Activated CD8-positive, alpha-beta memory T cell treated with anti-CD3 and anti-CD28 coated beads, Interleukin-2, amount 10 ng/mL, durations not matched to agents 7 days and 5 days (primary cell): ENCODE data around the gene PPM1D. TPM values are rescaled to one million over a fixed set of nuclear protein-coding genes. Genes with fewer than 3 reads are reported as not detected.
"Not testable (repeated sequence)": the region's sequence is repeated elsewhere in the genome, so short reads cannot be mapped to it uniquely, and the experiment has no call there.

Experiments
- ATAC-seq: fragments of 150-1000 bp; cut with Tn5 transposase; one replicate; pipeline ENCODE4 v1.10.0; 2021; ENCODE audit warnings: moderate library complexity
- CTCF ChIA-PET: fragments of 350-600 bp; sonication (Branson Sonifier 250); formaldehyde crosslinking; loops from one replicate; lab custom pipeline; 2021; ENCODE audit warnings: antibody characterized with exemption; lab: Charles Lee
- DNase-seq: peaks from one replicate; pipeline ENCODE4 v3.0.0-alpha.2; 2020
- H3K27ac Mint-ChIP-seq: one replicate; pipeline ENCODE4 v1.8.0; 2021; ENCODE audit warnings: mild to moderate bottlenecking, mixed read lengths
- H3K27me3 Mint-ChIP-seq: one replicate; pipeline ENCODE4 v1.8.0; 2021; ENCODE audit warnings: mixed read lengths
- H3K36me3 Mint-ChIP-seq: one replicate; pipeline ENCODE4 v1.8.0; 2021; ENCODE audit warnings: mild to moderate bottlenecking, mixed read lengths
- H3K4me1 Mint-ChIP-seq: one replicate; pipeline ENCODE4 v1.8.0; 2021; ENCODE audit warnings: mixed read lengths
- H3K4me3 Mint-ChIP-seq: one replicate; pipeline ENCODE4 v1.8.0; 2021; ENCODE audit warnings: mild to moderate bottlenecking, moderate library complexity, mixed read lengths
- H3K9me3 Mint-ChIP-seq: one replicate; pipeline ENCODE4 v1.8.0; 2022; ENCODE audit warnings: low read depth, mixed read lengths
- total RNA-seq, 2 experiments: library from RNA; stranded (reverse); gene quantifications; one replicate each; pipeline ENCODE4 v1.2.3, GENCODE V29; 2021

PPM1D gene
- total RNA-seq, 2 experiments from 2014 or later = 20.3 to 22.6 TPM

DNA sequence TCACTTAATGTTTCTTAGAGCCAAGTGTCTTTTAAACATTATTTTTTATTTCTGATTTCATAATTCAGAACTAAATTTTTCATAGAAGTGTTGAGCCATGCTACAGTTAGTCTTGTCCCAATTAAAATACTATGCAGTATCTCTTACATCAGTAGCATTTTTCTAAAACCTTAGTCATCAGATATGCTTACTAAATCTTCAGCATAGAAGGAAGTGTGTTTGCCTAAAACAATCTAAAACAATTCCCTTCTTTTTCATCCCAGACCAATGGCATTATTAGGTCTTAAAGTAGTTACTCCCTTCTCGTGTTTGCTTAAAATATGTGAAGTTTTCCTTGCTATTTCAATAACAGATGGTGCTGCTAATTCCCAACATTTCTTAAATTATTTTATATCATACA lies 64.0 kb downstream of the PPM1D start:
- Mint-ChIP-seq H3K4me1 (peaks cover 5% of the 10 kb centered on the region), H3K4me3 (no peak overlapping the region), H3K27ac (no peak overlapping the region), H3K9me3 (no peaks in the 10 kb centered on the region), H3K36me3 (peaks cover 13% of the 10 kb centered on the region), H3K27me3 (no peaks in the 10 kb centered on the region)
- CTCF ChIA-PET = no interaction called here
- ATAC-seq (no peak), DNase-seq (no peak)

- CTCF ChIA-PET = interaction anchor here (1.4 kb wide), 1 partner anchor 25 kb away, joined by 4 read pairs; no protein-coding TSS in a partner anchor
- ATAC-seq (no peak), DNase-seq (no peak)
- H3K27ac Mint-ChIP-seq = no peak overlapping the region
- peaks cover 13% of the 10 kb centered on the region for H3K36me3 Mint-ChIP-seq
- H3K4me3 Mint-ChIP-seq = no peak overlapping the region
- no peaks in the 10 kb centered on the region for H3K27me3 Mint-ChIP-seq
- H3K4me1 Mint-ChIP-seq = peaks cover 3% of the 10 kb centered on the region
- no peaks in the 10 kb centered on the region for H3K9me3 Mint-ChIP-seq
Measured at GRCh38 chr17:60665602-60666001, 65.6 kb downstream of the PPM1D start.

DNA sequence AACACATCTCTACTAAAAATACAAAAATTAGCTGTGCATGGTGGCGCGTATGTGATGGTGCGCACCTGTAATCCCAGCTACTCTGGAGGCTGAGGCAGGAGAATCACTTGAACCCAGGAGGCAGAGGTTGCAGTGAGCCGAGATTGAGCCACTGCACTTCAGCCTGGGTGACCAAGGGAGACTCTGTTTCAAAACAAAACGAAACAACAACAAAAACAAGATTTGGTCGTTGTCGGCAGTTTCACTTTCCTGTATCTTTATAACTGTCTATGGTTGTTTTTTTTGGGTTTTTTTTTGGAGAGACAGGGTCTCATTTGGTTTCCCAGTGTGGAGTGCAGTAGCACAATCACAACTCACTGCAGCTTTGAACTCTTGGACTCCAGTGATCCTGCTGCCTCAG lies 68.7 kb downstream of the PPM1D start:
- ATAC-seq, H3K27ac Mint-ChIP-seq, H3K9me3 Mint-ChIP-seq, CTCF ChIA-PET, H3K4me3 Mint-ChIP-seq, H3K4me1 Mint-ChIP-seq, H3K27me3 Mint-ChIP-seq, DNase-seq, H3K36me3 Mint-ChIP-seq: not testable (repeated sequence)

DNA sequence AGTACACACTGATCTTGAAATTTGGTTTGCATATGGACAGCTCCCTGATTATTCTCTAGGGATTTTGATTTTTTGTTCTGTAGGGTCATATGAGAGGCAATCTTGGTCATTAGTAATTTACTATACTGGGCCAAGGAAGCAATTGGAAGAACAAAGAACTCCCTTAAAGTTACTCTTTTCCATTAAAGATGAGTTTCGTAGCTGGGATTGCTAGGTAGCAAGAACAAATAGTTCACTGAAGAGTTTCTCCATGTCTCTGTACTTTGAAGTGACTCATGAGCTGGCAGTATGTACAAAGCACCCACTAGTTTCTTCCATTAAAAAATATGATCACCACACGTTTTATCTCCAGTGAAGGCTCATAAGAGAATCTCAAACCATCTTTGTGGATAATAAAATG lies 71.5 kb downstream of the PPM1D start:
- no peaks in the 10 kb centered on the region for H3K9me3 Mint-ChIP-seq
- H3K36me3 Mint-ChIP-seq = peaks cover 1% of the 10 kb centered on the region
- no peaks in the 10 kb centered on the region for H3K27me3 Mint-ChIP-seq
- H3K27ac Mint-ChIP-seq = no peak overlapping the region
- peaks cover 5% of the 10 kb centered on the region for H3K4me1 Mint-ChIP-seq
- DNase-seq (no peak), ATAC-seq (no peak)
- CTCF ChIA-PET = interaction anchor here (1.4 kb wide), 1 partner anchor 250 kb away, joined by 4 read pairs; no protein-coding TSS in a partner anchor
- H3K4me3 Mint-ChIP-seq = no peak overlapping the region

DNA sequence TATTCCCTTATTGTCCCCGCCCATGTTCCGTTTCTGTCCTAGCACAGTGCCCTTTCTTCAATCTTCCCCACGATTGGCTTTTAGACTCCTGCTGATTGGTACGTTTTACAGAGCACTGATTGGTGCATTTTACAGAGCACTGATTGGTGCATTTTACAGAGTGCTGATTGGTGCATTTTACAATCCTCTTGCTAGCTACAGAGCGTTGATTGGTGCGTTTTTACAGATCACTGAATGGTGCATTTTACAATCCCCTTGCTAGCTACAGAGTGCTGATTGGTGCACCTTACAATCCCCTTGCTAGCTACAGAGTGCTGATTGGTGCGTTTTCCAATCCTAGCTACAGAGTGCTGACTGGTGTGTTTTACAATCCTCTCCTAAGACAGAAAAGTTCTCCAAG lies 74.6 kb downstream of the PPM1D start:
- not testable (repeated sequence) for DNase-seq, H3K9me3 Mint-ChIP-seq, H3K27ac Mint-ChIP-seq, H3K36me3 Mint-ChIP-seq, ATAC-seq, H3K27me3 Mint-ChIP-seq, H3K4me3 Mint-ChIP-seq
- CTCF ChIA-PET = interaction anchor here (0.8 to 1.1 kb wide), 3 partner anchors 44 to 636 kb away, joined by 3 read pairs; no protein-coding TSS in a partner anchor
- H3K4me1 Mint-ChIP-seq = peaks cover 18% of the 10 kb centered on the region

DNA sequence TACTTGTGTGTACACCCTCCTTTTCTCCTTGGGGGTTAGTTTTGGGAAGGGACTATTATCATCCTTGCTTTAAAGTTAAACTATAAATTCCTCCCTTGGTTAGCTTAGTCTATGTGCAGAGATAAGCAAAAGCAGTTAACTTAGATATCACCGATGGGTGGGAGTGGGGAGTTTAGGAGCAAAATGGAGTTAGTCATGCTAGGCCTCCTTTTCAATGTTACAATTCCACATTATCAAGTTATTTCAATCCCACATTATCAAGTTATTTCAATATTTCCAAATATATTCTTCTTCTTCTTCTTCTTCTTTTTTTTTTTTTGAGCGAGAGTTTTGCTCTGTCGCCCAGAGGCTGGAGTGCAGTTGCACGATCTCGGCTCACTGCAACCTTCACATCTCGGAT lies 76.0 kb downstream of the PPM1D start:
- DNase-seq = no peak
- Mint-ChIP-seq H3K27me3 (no peaks in the 10 kb centered on the region), H3K4me1 (peaks cover 18% of the 10 kb centered on the region), H3K9me3 (no peaks in the 10 kb centered on the region), H3K4me3 (no peak overlapping the region), H3K27ac (no peak overlapping the region), H3K36me3 (no peaks in the 10 kb centered on the region)
- CTCF ChIA-PET = no interaction called here
- ATAC-seq = no peak

- Mint-ChIP-seq H3K27ac (peak overlapping the region; percentile 87), H3K4me3 (peak overlapping the region; percentile 95), H3K9me3 (no peaks in the 10 kb centered on the region), H3K27me3 (no peaks in the 10 kb centered on the region), H3K4me1 (peaks cover 18% of the 10 kb centered on the region), H3K36me3 (no peaks in the 10 kb centered on the region)
- DNase-seq = no peak
- CTCF ChIA-PET = interaction anchor here (1.1 to 1.6 kb wide), 4 partner anchors 17 to 256 kb away, joined by 3 to 7 read pairs (median 4); no protein-coding TSS in a partner anchor
- no peak for ATAC-seq
Measured at GRCh38 chr17:60676758-60677307, 76.8 kb downstream of the PPM1D start.

DNA sequence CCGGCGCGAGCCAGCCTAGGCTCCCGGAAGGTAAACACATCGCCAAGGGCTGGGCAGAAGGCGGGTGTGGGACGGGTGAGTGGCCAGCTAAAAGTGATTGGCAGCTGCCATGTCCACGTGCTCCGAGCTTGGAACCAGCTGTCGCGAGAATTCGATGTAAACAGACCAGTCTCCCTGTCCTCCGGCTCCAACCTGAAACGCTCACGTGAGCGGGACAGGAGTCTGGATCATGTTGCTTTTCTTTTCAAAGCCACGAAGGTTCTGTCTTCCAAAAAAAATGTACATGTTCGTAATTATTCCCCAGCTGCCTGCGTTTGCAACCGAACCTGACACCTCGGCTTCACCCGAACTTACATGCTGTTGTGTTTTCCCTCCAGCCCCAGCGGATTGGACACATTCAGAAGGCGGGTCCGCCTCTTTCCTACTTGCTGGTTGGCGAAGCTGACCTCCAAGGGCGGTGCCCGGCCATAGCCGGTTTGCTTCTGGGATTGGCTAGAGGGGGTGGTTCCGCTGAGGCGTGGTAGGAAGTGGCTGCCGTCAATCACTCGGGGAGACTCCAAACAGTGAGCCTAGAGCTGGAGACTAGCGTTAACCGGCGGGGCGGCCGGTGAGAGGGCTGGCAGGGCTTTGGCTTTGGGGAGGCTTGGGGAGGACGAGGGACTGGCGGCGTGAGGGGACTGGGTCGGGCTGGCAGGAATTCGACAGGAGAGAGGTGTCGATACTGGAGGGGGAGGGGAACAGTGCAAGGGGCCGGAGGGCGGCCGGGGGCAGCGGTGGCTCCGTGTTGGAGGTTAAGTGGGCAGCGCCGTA lies 77.5 kb downstream of the PPM1D start, which contains the start of gene BCAS3:
TSS of gene BCAS3 (plus strand) at position 544 of the 810 bp plus-strand sequence.
- peak; percentile 97 for ATAC-seq
- peak within 1 kb of the TSS; percentile 95 for H3K4me3 Mint-ChIP-seq
- peak within 1 kb of the TSS; percentile 87 for H3K27ac Mint-ChIP-seq
- peaks cover 18% of the 10 kb centered on the region for H3K4me1 Mint-ChIP-seq
- H3K27me3 Mint-ChIP-seq = no peaks in the 10 kb centered on the region
- DNase-seq = peak; percentile 99
- H3K9me3 Mint-ChIP-seq = no peaks in the 10 kb centered on the region
- CTCF ChIA-PET = interaction anchor here (0.9 to 1.6 kb wide), 5 partner anchors 18 to 257 kb away, joined by 3 to 7 read pairs (median 3); no protein-coding TSS in a partner anchor
- no peaks in the 10 kb centered on the region for H3K36me3 Mint-ChIP-seq

DNA sequence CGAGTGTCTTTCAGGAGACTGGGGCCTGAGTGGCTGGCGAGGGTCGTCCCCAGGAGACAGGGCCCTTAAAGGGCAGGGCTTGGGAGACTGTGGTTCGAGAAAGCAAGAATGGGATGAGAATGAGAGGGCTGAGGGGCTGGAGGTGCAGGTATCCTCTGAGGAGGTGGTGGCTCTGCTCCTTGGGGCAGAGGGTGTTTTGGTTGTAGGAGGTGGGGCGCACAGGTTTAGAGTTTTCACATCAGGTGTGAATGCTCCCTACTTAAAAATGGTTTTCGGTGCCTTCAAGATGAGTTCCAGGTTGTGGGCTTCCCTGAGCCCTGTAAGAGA lies 78.1 kb downstream of the PPM1D start:
- H3K27ac Mint-ChIP-seq = peak overlapping the region; percentile 87
- CTCF ChIA-PET = interaction anchor here (0.9 to 1.2 kb wide), 2 partner anchors 38 to 43 kb away, joined by 3 read pairs; no protein-coding TSS in a partner anchor

GRCh38 chr17:60679287-60679686 lies 79.3 kb downstream of the PPM1D start:
- no peaks in the 10 kb centered on the region for H3K27me3 Mint-ChIP-seq
- DNase-seq = no peak
- H3K27ac Mint-ChIP-seq = no peak overlapping the region
- no peaks in the 10 kb centered on the region for H3K36me3 Mint-ChIP-seq
- H3K4me1 Mint-ChIP-seq = peaks cover 18% of the 10 kb centered on the region
- CTCF ChIA-PET = no interaction called here
- no peak for ATAC-seq
- H3K9me3 Mint-ChIP-seq = no peaks in the 10 kb centered on the region
- H3K4me3 Mint-ChIP-seq = peak overlapping the region; percentile 16

More for the DNA sequence above, 78.1 kb downstream of the PPM1D start:
- ATAC-seq (no peak), DNase-seq (no peak)
- Mint-ChIP-seq H3K4me3 (peak overlapping the region; percentile 95), H3K36me3 (no peaks in the 10 kb centered on the region), H3K27me3 (no peaks in the 10 kb centered on the region), H3K9me3 (no peaks in the 10 kb centered on the region), H3K4me1 (peaks cover 18% of the 10 kb centered on the region)

GRCh38 chr17:60680754-60681153 lies 80.8 kb downstream of the PPM1D start:
- ATAC-seq (no peak), DNase-seq (no peak)
- H3K27ac Mint-ChIP-seq = no peak overlapping the region
- peaks cover 18% of the 10 kb centered on the region for H3K4me1 Mint-ChIP-seq
- no peak overlapping the region for H3K4me3 Mint-ChIP-seq
- CTCF ChIA-PET = no interaction called here
- no peaks in the 10 kb centered on the region for H3K9me3 Mint-ChIP-seq
- no peaks in the 10 kb centered on the region for H3K27me3 Mint-ChIP-seq
- peaks cover 3% of the 10 kb centered on the region for H3K36me3 Mint-ChIP-seq

DNA sequence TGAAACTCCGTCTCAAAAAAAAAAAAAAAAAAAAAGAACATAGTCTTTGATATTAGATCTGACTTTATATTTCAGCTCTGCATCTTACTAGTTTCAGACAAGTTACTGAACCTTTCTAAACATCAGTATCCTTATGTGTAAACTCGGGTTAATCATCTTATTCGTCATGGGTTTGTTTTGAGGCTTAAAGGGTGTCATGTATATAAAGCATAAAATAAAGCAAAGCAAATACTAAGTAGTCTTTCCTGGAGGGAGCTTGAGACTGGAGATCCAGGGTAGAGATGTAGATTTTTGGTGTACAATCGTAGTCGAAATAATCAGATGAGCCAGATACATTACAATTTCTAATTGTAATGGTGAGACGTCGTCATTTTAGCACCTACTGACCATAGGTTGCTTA lies 85.4 kb downstream of the PPM1D start:
- Mint-ChIP-seq H3K27ac (no peak overlapping the region), H3K27me3 (no peaks in the 10 kb centered on the region), H3K4me3 (no peak overlapping the region), H3K36me3 (peaks cover 3% of the 10 kb centered on the region), H3K4me1 (no peaks in the 10 kb centered on the region), H3K9me3 (no peaks in the 10 kb centered on the region)
- ATAC-seq (no peak), DNase-seq (no peak)
- CTCF ChIA-PET = interaction anchor here (0.7 kb wide), 1 partner anchor 1974 kb away, joined by 4 read pairs; no protein-coding TSS in a partner anchor

DNA sequence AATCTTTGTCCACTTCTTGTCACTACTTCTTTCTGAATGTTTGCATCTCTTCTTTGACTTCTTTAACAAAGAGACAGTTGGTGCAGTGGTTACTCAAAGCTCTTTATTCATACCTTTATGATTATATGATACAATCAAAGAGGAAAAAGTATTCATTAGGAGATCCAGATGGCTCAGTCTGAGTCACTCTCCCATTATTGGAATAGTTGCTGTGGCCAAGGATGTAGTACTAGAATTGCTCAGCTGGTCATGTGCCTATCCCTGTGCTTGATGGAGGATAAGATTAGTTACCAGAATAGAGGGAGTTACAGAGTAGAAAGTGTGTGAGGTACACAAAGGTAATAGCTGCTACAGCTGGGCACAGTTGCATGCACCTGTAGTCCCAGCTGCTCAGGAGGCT lies 96.0 kb downstream of the PPM1D start:
- no peak overlapping the region for H3K4me3 Mint-ChIP-seq

More for the DNA sequence above, 96.0 kb downstream of the PPM1D start:
- peaks cover 5% of the 10 kb centered on the region for H3K4me1 Mint-ChIP-seq
- ATAC-seq (no peak), DNase-seq (no peak)
- H3K27me3 Mint-ChIP-seq = no peaks in the 10 kb centered on the region
- CTCF ChIA-PET = no interaction called here
- H3K9me3 Mint-ChIP-seq = no peaks in the 10 kb centered on the region
- peaks cover 2% of the 10 kb centered on the region for H3K36me3 Mint-ChIP-seq
- H3K27ac Mint-ChIP-seq = no peak overlapping the region
